Measurements from ENCODE around the gene ENPP7.

DNA sequence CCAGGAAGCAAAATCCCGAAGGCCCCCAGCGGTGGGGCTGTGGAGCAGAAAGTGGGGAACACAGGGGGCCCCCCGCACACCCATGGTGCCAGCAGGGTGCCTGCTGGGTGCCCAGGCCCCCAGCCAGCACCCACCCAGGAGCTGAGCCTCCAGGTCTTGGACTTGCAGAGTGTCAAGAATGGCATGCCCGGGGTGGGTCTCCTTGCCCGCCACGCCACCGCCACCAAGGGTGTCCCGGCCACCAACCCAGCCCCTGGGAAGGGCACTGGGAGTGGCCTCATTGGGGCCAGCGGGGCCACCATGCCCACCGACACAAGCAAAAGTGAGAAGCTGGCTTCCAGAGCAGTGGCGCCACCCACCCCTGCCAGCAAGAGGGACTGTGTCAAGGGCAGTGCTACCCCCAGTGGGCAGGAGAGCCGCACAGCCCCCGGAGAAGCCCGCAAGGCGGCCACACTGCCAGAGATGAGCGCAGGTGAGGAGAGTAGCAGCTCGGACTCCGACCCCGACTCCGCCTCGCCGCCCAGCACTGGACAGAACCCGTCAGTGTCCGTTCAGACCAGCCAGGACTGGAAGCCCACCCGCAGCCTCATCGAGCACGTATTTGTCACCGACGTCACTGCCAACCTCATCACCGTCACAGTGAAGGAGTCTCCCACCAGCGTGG is 53.7 kb downstream of the ENPP7 start:
- TF ChIP-seq GATA2 (IDR thresholded peaks at IDR 0.05; ENCODE audit: low read depth, low read length) (no peak), GATA3 (IDR thresholded peaks at IDR 0.05; ENCODE audit: low read depth, low read length) (no peak)

Data from SH-SY5Y (cell line).